ENCODE results near the gene RNF220.

Gene RNF220

DNA sequence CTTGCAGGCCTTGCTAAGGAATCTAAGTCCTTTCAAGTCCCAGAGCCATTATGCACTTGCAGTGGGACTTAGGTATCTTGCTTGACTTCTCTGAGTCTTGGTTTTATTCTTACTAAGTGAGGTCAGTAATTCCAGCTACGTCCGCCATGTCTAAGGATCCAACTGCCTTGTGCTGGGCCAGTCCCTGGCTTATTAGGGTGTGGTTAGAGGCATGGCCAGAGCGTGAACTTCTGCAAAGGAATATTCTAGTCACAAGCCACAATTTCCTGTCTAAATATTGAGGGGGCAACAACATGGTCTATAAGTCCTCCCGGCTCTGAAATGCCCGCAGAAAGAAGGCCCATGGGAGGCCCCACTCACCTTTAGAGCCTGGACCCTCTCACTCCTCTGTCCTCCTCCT is 186.3 kb downstream of the RNF220 start:
- no peak overlapping the region for H3K4me3 ChIP-seq (ENCODE audit: control insufficient read depth in 1 of 7, extremely low read depth in 1 of 7, insufficient read depth in 4 of 7, low read depth in 2 of 7, low read length in 6 of 7)
- no peaks in the 10 kb centered on the region for H3K9me3 ChIP-seq (ENCODE audit: control extremely low read depth in 1 of 5, control insufficient read depth in 4 of 5, insufficient read depth in 2 of 5, low read depth in 1 of 5, low read length in 4 of 5)
- peaks cover 0 to 12% (median 2%) of the 10 kb centered on the region in 4 experiments for H3K36me3 ChIP-seq (ENCODE audit: control insufficient read depth in 4 of 4, insufficient read depth in 4 of 4, low read length in 3 of 4)
- POLR2A ChIA-PET, result no interaction called here
- 54% methylated on average over 5 of the region's 5 CpGs for WGBS (ENCODE audit: insufficient coverage)
- no peaks in the 10 kb centered on the region for H3K27me3 ChIP-seq (replicated peaks in 2 of 5; ENCODE audit: control insufficient read depth in 4 of 5, insufficient read depth in 5 of 5, low read length in 4 of 5)
- CTCF ChIA-PET, result interaction anchor here (6.3 to 16.0 kb wide), 2 partner anchors 18 to 212 kb away, joined by 52 to 170 read pairs; no protein-coding TSS in a partner anchor
- H3K27ac ChIP-seq (ENCODE audit: insufficient read depth in 1 of 2, low read depth in 1 of 2, low read length in 2 of 2, poor library complexity in 1 of 2, severe bottlenecking in 2 of 2), result no peak overlapping the region
- DNase-seq, result peak in 2 of 3 donors; percentile 46 to 49
- H3K4me1 ChIP-seq (ENCODE audit: control extremely low read depth in 1 of 4, control insufficient read depth in 4 of 4, insufficient read depth in 4 of 4, low read length in 3 of 4), result peaks cover 0 to 31% (median 25%) of the 10 kb centered on the region in 4 experiments

DNA sequence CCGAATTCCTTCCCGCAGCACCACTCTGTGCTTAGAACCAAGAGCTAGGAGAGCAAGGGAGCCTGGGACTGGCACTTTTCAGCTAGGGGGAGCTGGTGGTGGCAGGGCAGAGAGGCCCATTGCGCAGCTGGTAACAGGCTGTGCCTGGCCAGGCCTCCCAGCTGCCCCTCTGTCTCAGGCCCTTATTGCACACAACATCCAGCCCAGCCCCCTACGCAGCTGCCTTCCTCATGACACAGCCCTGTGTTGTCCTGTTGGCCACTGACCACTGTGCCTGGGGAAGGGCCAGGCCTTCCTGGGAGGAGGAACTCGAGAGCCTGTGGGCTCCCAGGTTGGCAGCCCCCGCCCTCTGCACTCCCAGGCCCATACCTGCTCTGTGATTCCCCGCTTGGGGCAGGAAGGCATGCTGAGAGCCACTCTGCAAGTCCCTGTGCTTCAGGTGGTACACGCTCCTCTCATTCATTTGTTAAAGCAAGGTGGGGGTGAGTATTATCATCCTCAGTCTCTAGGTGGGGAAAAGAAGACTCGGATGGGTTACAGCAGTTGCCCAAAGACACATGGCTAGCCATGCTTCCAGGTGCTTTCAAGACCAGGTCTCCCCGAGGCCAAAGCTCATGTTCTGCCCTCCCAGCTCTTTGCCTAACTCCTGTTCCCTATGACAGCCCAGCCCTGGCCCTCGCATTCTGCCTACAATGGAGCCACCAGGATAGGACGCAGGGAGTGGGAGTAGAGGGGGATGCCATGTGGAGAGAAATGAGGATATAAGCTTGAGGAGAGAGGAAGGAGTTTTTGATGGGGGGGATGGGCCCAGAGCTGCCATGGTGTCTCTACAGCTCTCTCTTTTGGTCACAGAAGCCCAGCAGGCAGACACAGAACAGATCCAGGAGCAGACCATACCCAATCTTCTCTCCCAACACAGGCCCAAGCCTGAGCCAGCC is 187.4 kb downstream of the RNF220 start:
- no peaks in the 10 kb centered on the region for H3K9me3 ChIP-seq (ENCODE audit: control extremely low read depth in 1 of 5, control insufficient read depth in 4 of 5, insufficient read depth in 2 of 5, low read depth in 1 of 5, low read length in 4 of 5)
- no peak overlapping the region for H3K4me3 ChIP-seq (ENCODE audit: control insufficient read depth in 1 of 7, extremely low read depth in 1 of 7, insufficient read depth in 4 of 7, low read depth in 2 of 7, low read length in 6 of 7)
- CTCF ChIA-PET, result interaction anchor here (0.5 to 16.0 kb wide), 8 partner anchors 10 to 232 kb away, joined by 3 to 170 read pairs (median 5); no protein-coding TSS in a partner anchor
- H3K27me3 ChIP-seq (replicated peaks in 2 of 5; ENCODE audit: control insufficient read depth in 4 of 5, insufficient read depth in 5 of 5, low read length in 4 of 5), result no peaks in the 10 kb centered on the region
- peak overlapping the region in 1 of 2 experiments; percentile 29 for H3K27ac ChIP-seq (ENCODE audit: insufficient read depth in 1 of 2, low read depth in 1 of 2, low read length in 2 of 2, poor library complexity in 1 of 2, severe bottlenecking in 2 of 2)
- POLR2A ChIA-PET, result interaction anchor here (0.5 to 0.6 kb wide), 3 partner anchors 14 to 241 kb away, joined by 3 to 4 read pairs (median 3); no protein-coding TSS in a partner anchor
- WGBS (ENCODE audit: insufficient coverage), result 100% methylated on average over 8 of the region's 12 CpGs
- DNase-seq, result no peak
- H3K4me1 ChIP-seq (ENCODE audit: control extremely low read depth in 1 of 4, control insufficient read depth in 4 of 4, insufficient read depth in 4 of 4, low read length in 3 of 4), result peaks cover 0 to 29% (median 24%) of the 10 kb centered on the region in 4 experiments
- peaks cover 0 to 14% (median 2%) of the 10 kb centered on the region in 4 experiments for H3K36me3 ChIP-seq (ENCODE audit: control insufficient read depth in 4 of 4, insufficient read depth in 4 of 4, low read length in 3 of 4)

DNA sequence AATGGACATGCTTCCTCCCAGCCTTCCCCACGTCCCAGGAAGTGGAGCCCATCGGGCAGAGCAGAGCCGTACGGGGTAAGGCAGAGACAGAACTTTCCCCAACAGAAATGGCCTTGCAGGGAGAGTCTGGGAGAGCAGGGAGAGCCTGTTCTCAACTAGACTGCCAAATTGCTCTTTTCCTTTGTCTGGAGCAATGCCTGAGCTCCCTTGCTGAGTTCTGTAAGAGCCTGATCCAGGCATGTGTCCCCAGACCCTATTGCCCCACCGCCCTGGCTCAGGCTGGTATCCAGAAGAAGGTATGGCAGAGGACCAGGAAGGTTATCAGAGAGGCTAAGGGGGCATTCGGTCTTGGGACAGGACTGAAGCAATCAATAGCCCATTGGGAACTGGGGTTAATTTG is 189.3 kb downstream of the RNF220 start:
- no peak for DNase-seq
- H3K36me3 ChIP-seq (ENCODE audit: control insufficient read depth in 4 of 4, insufficient read depth in 4 of 4, low read length in 3 of 4), result peaks cover 4 to 23% (median 12%) of the 10 kb centered on the region in 4 experiments
- peaks cover 0 to 27% (median 20%) of the 10 kb centered on the region in 4 experiments for H3K4me1 ChIP-seq (ENCODE audit: control extremely low read depth in 1 of 4, control insufficient read depth in 4 of 4, insufficient read depth in 4 of 4, low read length in 3 of 4)
- H3K4me3 ChIP-seq (ENCODE audit: control insufficient read depth in 1 of 7, extremely low read depth in 1 of 7, insufficient read depth in 4 of 7, low read depth in 2 of 7, low read length in 6 of 7), result no peak overlapping the region
- H3K27ac ChIP-seq (ENCODE audit: insufficient read depth in 1 of 2, low read depth in 1 of 2, low read length in 2 of 2, poor library complexity in 1 of 2, severe bottlenecking in 2 of 2), result peak overlapping the region in 1 of 2 experiments; percentile 15
- 83% methylated on average over 2 of the region's 6 CpGs for WGBS (ENCODE audit: insufficient coverage)
- H3K27me3 ChIP-seq (replicated peaks in 2 of 5; ENCODE audit: control insufficient read depth in 4 of 5, insufficient read depth in 5 of 5, low read length in 4 of 5), result no peaks in the 10 kb centered on the region
- ChIA-PET POLR2A (interaction anchor here (1.5 kb wide), 1 partner anchor 377 kb away, joined by 6 read pairs; no protein-coding TSS in a partner anchor), CTCF (interaction anchor here (0.6 to 16.0 kb wide), 32 partner anchors 8 to 501 kb away, joined by 3 to 170 read pairs (median 4); partner anchors contain the start of gene DMAP1)
- H3K9me3 ChIP-seq (ENCODE audit: control extremely low read depth in 1 of 5, control insufficient read depth in 4 of 5, insufficient read depth in 2 of 5, low read depth in 1 of 5, low read length in 4 of 5), result no peaks in the 10 kb centered on the region

DNA sequence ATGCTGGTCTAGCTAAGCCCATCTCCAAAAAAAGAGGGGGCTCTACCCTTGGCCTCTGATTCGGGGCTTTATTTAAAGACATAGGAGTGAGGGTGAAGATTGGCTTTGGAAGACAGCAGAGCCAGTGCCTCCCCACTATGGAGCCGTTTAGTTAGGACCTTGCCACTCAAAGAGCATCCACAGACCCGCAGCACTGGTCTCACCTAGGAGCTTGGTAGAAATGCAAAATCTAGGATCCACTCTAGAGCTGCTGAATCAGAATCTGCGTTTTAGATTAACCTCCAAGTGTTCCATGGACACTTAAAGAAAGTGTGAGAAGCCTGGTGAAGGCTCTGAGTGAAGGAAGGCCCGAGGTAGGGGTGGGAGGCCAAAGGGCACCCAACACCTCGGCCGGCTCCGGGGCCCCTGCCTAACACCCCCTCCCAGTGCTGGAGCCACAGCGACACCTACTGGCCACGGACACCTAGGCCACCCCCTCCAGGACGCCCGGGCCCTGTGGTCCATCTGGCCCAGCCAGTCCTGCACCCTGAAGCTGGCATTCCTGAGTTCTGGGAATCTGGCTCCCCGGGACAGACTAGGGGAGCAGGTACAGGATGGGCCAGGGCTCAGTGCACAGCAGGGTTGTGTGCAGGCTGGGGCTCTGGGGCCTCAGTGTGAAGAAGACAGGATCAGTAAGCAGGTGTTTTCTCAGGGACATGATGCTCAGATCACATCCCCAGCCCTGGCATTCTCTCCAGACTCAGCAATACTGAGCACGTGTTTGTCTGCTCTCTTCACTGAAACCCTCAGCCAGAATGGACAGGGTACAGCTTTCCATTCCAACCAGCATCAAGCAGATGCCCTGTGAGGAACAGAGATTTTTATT is 190.0 kb downstream of the RNF220 start:
- H3K27me3 ChIP-seq (replicated peaks in 2 of 5; ENCODE audit: control insufficient read depth in 4 of 5, insufficient read depth in 5 of 5, low read length in 4 of 5), result no peaks in the 10 kb centered on the region
- H3K9me3 ChIP-seq (ENCODE audit: control extremely low read depth in 1 of 5, control insufficient read depth in 4 of 5, insufficient read depth in 2 of 5, low read depth in 1 of 5, low read length in 4 of 5), result no peaks in the 10 kb centered on the region
- peak; percentile 56 to 77 (median 69) for DNase-seq
- 35% methylated on average over 13 of the region's 14 CpGs for WGBS (ENCODE audit: insufficient coverage)
- peaks cover 0 to 22% (median 19%) of the 10 kb centered on the region in 4 experiments for H3K4me1 ChIP-seq (ENCODE audit: control extremely low read depth in 1 of 4, control insufficient read depth in 4 of 4, insufficient read depth in 4 of 4, low read length in 3 of 4)
- peak overlapping the region in 1 of 2 experiments; percentile 15 for H3K27ac ChIP-seq (ENCODE audit: insufficient read depth in 1 of 2, low read depth in 1 of 2, low read length in 2 of 2, poor library complexity in 1 of 2, severe bottlenecking in 2 of 2)
- CTCF ChIA-PET, result interaction anchor here (0.6 to 16.0 kb wide), 40 partner anchors 9 to 502 kb away, joined by 3 to 170 read pairs (median 4); partner anchors contain the start of gene DMAP1
- peaks cover 4 to 23% (median 12%) of the 10 kb centered on the region in 4 experiments for H3K36me3 ChIP-seq (ENCODE audit: control insufficient read depth in 4 of 4, insufficient read depth in 4 of 4, low read length in 3 of 4)
- POLR2A ChIA-PET, result interaction anchor here (1.5 kb wide), 1 partner anchor 378 kb away, joined by 6 read pairs; no protein-coding TSS in a partner anchor
- H3K4me3 ChIP-seq (ENCODE audit: control insufficient read depth in 1 of 7, extremely low read depth in 1 of 7, insufficient read depth in 4 of 7, low read depth in 2 of 7, low read length in 6 of 7), result no peak overlapping the region

DNA sequence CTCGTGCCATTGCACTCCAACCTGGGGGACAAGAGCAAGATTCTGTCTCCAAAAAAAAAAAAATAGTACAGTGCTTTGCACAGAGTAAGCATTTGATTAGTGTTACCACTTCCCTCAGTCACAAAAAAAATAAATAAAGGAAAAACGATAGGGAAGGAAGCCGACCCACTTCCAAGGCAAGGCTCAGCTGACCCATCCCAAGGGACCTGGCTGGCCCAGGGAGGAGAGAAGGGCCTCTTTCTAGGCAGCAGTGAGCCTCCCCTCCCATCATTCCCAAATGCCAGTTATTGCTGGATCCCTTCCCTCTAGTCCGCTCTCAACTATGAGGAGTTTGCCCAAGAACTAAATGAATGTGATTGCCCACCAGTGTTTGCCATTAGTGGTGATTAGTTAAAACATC is 191.5 kb downstream of the RNF220 start:
- no peak for DNase-seq
- Histone ChIP-seq H3K27me3 (replicated peaks in 2 of 5; ENCODE audit: control insufficient read depth in 4 of 5, insufficient read depth in 5 of 5, low read length in 4 of 5) (no peaks in the 10 kb centered on the region), H3K4me1 (ENCODE audit: control extremely low read depth in 1 of 4, control insufficient read depth in 4 of 4, insufficient read depth in 4 of 4, low read length in 3 of 4) (peaks cover 0 to 13% (median 5%) of the 10 kb centered on the region in 4 experiments), H3K36me3 (ENCODE audit: control insufficient read depth in 4 of 4, insufficient read depth in 4 of 4, low read length in 3 of 4) (peaks cover 4 to 26% (median 12%) of the 10 kb centered on the region in 4 experiments), H3K27ac (ENCODE audit: insufficient read depth in 1 of 2, low read depth in 1 of 2, low read length in 2 of 2, poor library complexity in 1 of 2, severe bottlenecking in 2 of 2) (no peak overlapping the region), H3K9me3 (ENCODE audit: control extremely low read depth in 1 of 5, control insufficient read depth in 4 of 5, insufficient read depth in 2 of 5, low read depth in 1 of 5, low read length in 4 of 5) (no peaks in the 10 kb centered on the region), H3K4me3 (ENCODE audit: control insufficient read depth in 1 of 7, extremely low read depth in 1 of 7, insufficient read depth in 4 of 7, low read depth in 2 of 7, low read length in 6 of 7) (no peak overlapping the region)
- CTCF ChIA-PET, result interaction anchor here (1.0 to 16.0 kb wide), 8 partner anchors 23 to 378 kb away, joined by 3 to 170 read pairs (median 6); no protein-coding TSS in a partner anchor
- POLR2A ChIA-PET, result no interaction called here
- 92% methylated on average over 3 of the region's 4 CpGs for whole genome bisulfite sequencing (ENCODE audit: insufficient coverage)

DNA sequence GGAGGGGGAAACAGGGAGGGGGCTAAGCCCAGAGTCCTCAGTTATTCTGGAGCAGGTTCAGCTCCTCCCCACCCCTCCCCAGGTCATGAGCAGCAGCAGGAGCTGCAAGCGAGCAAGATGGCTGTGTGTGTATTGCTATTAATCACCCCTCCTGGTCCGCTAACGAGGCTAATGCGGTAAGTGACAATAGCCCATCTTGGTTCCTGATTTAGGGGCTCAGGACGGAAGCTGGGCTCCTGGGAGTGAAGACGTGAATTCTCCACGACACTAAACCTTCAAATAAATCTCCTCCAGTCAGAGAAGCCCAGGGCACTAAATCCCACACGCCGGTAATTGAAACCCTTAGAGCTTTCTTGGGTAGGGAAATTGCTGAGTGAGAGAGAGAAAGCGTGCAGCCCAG is 193.1 kb downstream of the RNF220 start:
- peaks cover 0 to under 1% (median 0%) of the 10 kb centered on the region in 4 experiments for H3K4me1 ChIP-seq (ENCODE audit: control extremely low read depth in 1 of 4, control insufficient read depth in 4 of 4, insufficient read depth in 4 of 4, low read length in 3 of 4)
- no peak overlapping the region for H3K27ac ChIP-seq (ENCODE audit: insufficient read depth in 1 of 2, low read depth in 1 of 2, low read length in 2 of 2, poor library complexity in 1 of 2, severe bottlenecking in 2 of 2)
- 89% methylated on average over 9 of the region's 10 CpGs for WGBS (ENCODE audit: insufficient coverage)
- H3K9me3 ChIP-seq (ENCODE audit: control extremely low read depth in 1 of 5, control insufficient read depth in 4 of 5, insufficient read depth in 2 of 5, low read depth in 1 of 5, low read length in 4 of 5), result no peaks in the 10 kb centered on the region
- no peaks in the 10 kb centered on the region for H3K27me3 ChIP-seq (replicated peaks in 2 of 5; ENCODE audit: control insufficient read depth in 4 of 5, insufficient read depth in 5 of 5, low read length in 4 of 5)
- CTCF ChIA-PET, result interaction anchor here (0.7 to 16.0 kb wide), 4 partner anchors 11 to 218 kb away, joined by 4 to 170 read pairs (median 10); no protein-coding TSS in a partner anchor
- no peak overlapping the region for H3K4me3 ChIP-seq (ENCODE audit: control insufficient read depth in 1 of 7, extremely low read depth in 1 of 7, insufficient read depth in 4 of 7, low read depth in 2 of 7, low read length in 6 of 7)
- no peak for DNase-seq
- H3K36me3 ChIP-seq (ENCODE audit: control insufficient read depth in 4 of 4, insufficient read depth in 4 of 4, low read length in 3 of 4), result peaks cover 6 to 27% (median 19%) of the 10 kb centered on the region in 4 experiments
- POLR2A ChIA-PET, result no interaction called here
